GM23338 (cell line): ENCODE measurements around the gene TMEM132D. TPM values are rescaled to one million over a fixed set of nuclear protein-coding genes. Genes with fewer than 3 reads are reported as not detected.

Experiments used
- ATAC-seq: fragments of 200-7000 bp; cut with Tn5 transposase; 3 replicates; pipeline ENCODE4 v1.9.1; 2020
- DNase-seq: peaks from one replicate; pipeline ENCODE4 v3.0.0-alpha.2; 2015; ENCODE audit warnings: low spot score
- H2AFZ ChIP-seq: fragments of 200-600 bp; sonication (generic); 2 replicates; pipeline ENCODE4 v1.8.0; 2016; ENCODE audit warnings: antibody characterized with exemption, mild to moderate bottlenecking, moderate library complexity
- H3F3A ChIP-seq: fragments of 200-600 bp; sonication (generic); replicated peaks from 2 replicates; pipeline ENCODE4 v1.8.0; 2017; ENCODE audit warnings: antibody characterized with exemption, mixed run types, low read depth
- H3K27ac ChIP-seq: fragments of 200-600 bp; sonication (generic); 2 replicates; pipeline ENCODE4 v1.6.1; 2016; ENCODE audit warnings: low read depth
- H3K27me3 ChIP-seq: fragments of 200-600 bp; sonication (generic); 2 replicates; pipeline ENCODE4 v1.8.0; 2016; ENCODE audit warnings: mild to moderate bottlenecking, mixed run types, moderate library complexity; ENCODE audit not compliant: insufficient read depth
- H3K36me3 ChIP-seq: fragments of 200-600 bp; sonication (generic); 2 replicates; pipeline ENCODE4 v1.8.0; 2016; ENCODE audit warnings: mild to moderate bottlenecking; ENCODE audit not compliant: insufficient read depth
- H3K4me1 ChIP-seq: fragments of 200-600 bp; sonication (generic); 2 replicates; pipeline ENCODE4 v1.8.0; 2016; ENCODE audit warnings: mild to moderate bottlenecking, moderate library complexity; ENCODE audit not compliant: insufficient read depth
- H3K4me2 ChIP-seq: fragments of 200-600 bp; sonication (generic); 2 replicates; pipeline ENCODE4 v1.7.1; 2017; ENCODE audit warnings: mixed run types
- H3K4me3 ChIP-seq: fragments of 200-600 bp; sonication (generic); 2 replicates; pipeline ENCODE4 v1.6.1; 2016; ENCODE audit warnings: mixed run types
- H3K79me2 ChIP-seq: fragments of 200-600 bp; sonication (generic); replicated peaks from 2 replicates; pipeline ENCODE4 v1.8.0; 2017; ENCODE audit warnings: mild to moderate bottlenecking; ENCODE audit not compliant: insufficient read depth
- H3K9me2 ChIP-seq: fragments of 200-600 bp; sonication (generic); 2 replicates; pipeline ENCODE4 v1.8.0; 2017; ENCODE audit not compliant: insufficient read depth
- H4K20me1 ChIP-seq: fragments of 200-600 bp; sonication (generic); replicated peaks from 2 replicates; pipeline ENCODE4 v1.8.0; 2017; ENCODE audit warnings: mild to moderate bottlenecking; ENCODE audit not compliant: insufficient read depth
- H3K27ac Mint-ChIP-seq: 2 replicates; pipeline ENCODE4 v1.8.0; 2020; ENCODE audit warnings: inconsistent platforms, mild to moderate bottlenecking, moderate library complexity, mixed read lengths
- H3K27me3 Mint-ChIP-seq: 3 replicates; pipeline ENCODE4 v1.8.0; 2022; ENCODE audit warnings: low read depth, mild to moderate bottlenecking, moderate library complexity, mixed read lengths, inconsistent platforms; ENCODE audit not compliant: insufficient read depth, poor library complexity
- H3K36me3 Mint-ChIP-seq: 3 replicates; pipeline ENCODE4 v1.8.0; 2021; ENCODE audit warnings: low read depth, mild to moderate bottlenecking, inconsistent platforms, moderate library complexity, mixed read lengths
- H3K4me1 Mint-ChIP-seq: 3 replicates; pipeline ENCODE4 v1.8.0; 2020; ENCODE audit warnings: mild to moderate bottlenecking, inconsistent platforms, mixed read lengths
- H3K4me3 Mint-ChIP-seq: 3 replicates; pipeline ENCODE4 v1.8.0; 2021; ENCODE audit warnings: moderate library complexity, mild to moderate bottlenecking, inconsistent platforms, mixed read lengths
- H3K9me3 Mint-ChIP-seq: 3 replicates; pipeline ENCODE4 v1.8.0; 2020; ENCODE audit warnings: moderate library complexity, mild to moderate bottlenecking, inconsistent platforms, mixed read lengths
- CREB1 ChIP-seq: fragments of 250-450 bp; sonication (Bioruptor Pico); IDR thresholded peaks from 2 replicates; pipeline ENCODE4 v1.5.0; 2020; ENCODE audit warnings: low read depth, mild to moderate bottlenecking, moderate library complexity
- CTCF ChIP-seq, 2 experiments: fragments of 200-600 bp in 1 of 2; sonication (generic) in 1 of 2; conservative IDR thresholded peaks; 2 replicates each; pipeline versions ENCODE4 v1.5.1 to v1.6.1; 2016 to 2017; ENCODE audit warnings: antibody characterized with exemption in 2 of 2, low read depth in 2 of 2, mild to moderate bottlenecking in 2 of 2, moderate library complexity in 1 of 2
- ETS1 ChIP-seq: IDR thresholded peaks from 2 replicates; pipeline ENCODE4 v1.6.1; 2016; ENCODE audit warnings: antibody characterized with exemption
- EZH2 ChIP-seq: fragments of 200-600 bp; sonication (generic); IDR thresholded peaks from one replicate; pipeline ENCODE4 v1.8.0; 2017; ENCODE audit warnings: antibody characterized with exemption, mild to moderate bottlenecking, low read depth; ENCODE audit not compliant: unreplicated experiment
- EZH2phosphoT487 ChIP-seq: fragments of 200-600 bp; sonication (generic); IDR thresholded peaks from one replicate; pipeline ENCODE4 v1.8.1; 2018; ENCODE audit warnings: antibody characterized with exemption; ENCODE audit not compliant: unreplicated experiment
- JUNB ChIP-seq: IDR thresholded peaks from one replicate; pipeline ENCODE4 v1.6.1; 2016; ENCODE audit warnings: antibody characterized with exemption; ENCODE audit not compliant: unreplicated experiment
- NANOG ChIP-seq: IDR thresholded peaks from 2 replicates; pipeline ENCODE4 v1.6.1; 2016; ENCODE audit warnings: antibody characterized with exemption, borderline replicate concordance
- POLR2AphosphoS5 ChIP-seq: IDR thresholded peaks from 2 replicates; pipeline ENCODE4 v1.6.1; 2016; ENCODE audit warnings: antibody characterized with exemption, low read depth
- REST ChIP-seq: IDR thresholded peaks from one replicate; pipeline ENCODE4 v1.6.1; 2018; ENCODE audit warnings: antibody characterized with exemption; ENCODE audit not compliant: unreplicated experiment
- STAT1 ChIP-seq: IDR thresholded peaks from one replicate; pipeline ENCODE4 v1.6.1; 2016; ENCODE audit warnings: antibody characterized with exemption; ENCODE audit not compliant: unreplicated experiment
- ZNF114 ChIP-seq: fragments of 250-450 bp; sonication (Bioruptor Pico); IDR thresholded peaks from 2 replicates; pipeline ENCODE4 v1.5.0; 2020; ENCODE audit warnings: mild to moderate bottlenecking, moderate library complexity
- ZNF331 ChIP-seq: fragments of 250-450 bp; sonication (Bioruptor Pico); IDR thresholded peaks from 2 replicates; pipeline ENCODE4 v1.5.0; 2020; ENCODE audit warnings: low read depth, mild to moderate bottlenecking, moderate library complexity
- ZNF462 ChIP-seq: fragments of 250-450 bp; sonication (Bioruptor Pico); IDR thresholded peaks from 2 replicates; pipeline ENCODE4 v1.5.0; 2020; ENCODE audit warnings: mild to moderate bottlenecking, moderate library complexity
- polyA plus RNA-seq: library from polyadenylated mRNA; unstranded; fragments of >200 nt; fragmentation: Nextera tagmentation; extraction: Ambion mirVana; gene quantifications from 2 replicates; pipeline ENCODE4 v1.2.1, GENCODE V29; 2016
- total RNA-seq: library from RNA; depleted of rRNA; stranded (reverse); fragments of >200 nt; shearing (Covaris generic); gene quantifications from 2 replicates; pipeline ENCODE4 v1.2.3, GENCODE V29; 2014

The TMEM132D gene
- total and polyA plus RNA-seq, 2 experiments from 2014 or later = 0.44 to 5.3 TPM

- no peaks in the 10 kb centered on the region for H3F3A ChIP-seq
- DNase-seq (no peak), ATAC-seq (no peak)
- Mint-ChIP-seq H3K9me3 (peaks cover 56% of the 10 kb centered on the region), H3K4me1 (no peaks in the 10 kb centered on the region), H3K27ac (no peak overlapping the region), H3K36me3 (peaks cover 19% of the 10 kb centered on the region), H3K4me3 (no peak overlapping the region), H3K27me3 (no peaks in the 10 kb centered on the region)
- no peaks in the 10 kb centered on the region for H3K36me3 ChIP-seq
- no peak overlapping the region for H3K4me2 ChIP-seq
- no peaks in the 10 kb centered on the region for H3K79me2 ChIP-seq
- no peak overlapping the region for H3K4me3 ChIP-seq
- no peaks in the 10 kb centered on the region for H3K27me3 ChIP-seq
- no peak overlapping the region for H3K27ac ChIP-seq
- H4K20me1 ChIP-seq = no peaks in the 10 kb centered on the region
- H3K4me1 ChIP-seq = no peaks in the 10 kb centered on the region
- TF ChIP-seq ETS1 (no peak), NANOG (no peak), POLR2AphosphoS5 (no peak), EZH2phosphoT487 (no peak), ZNF114 (CRISPR knock-in tag) (no peak), EZH2 (no peak), JUNB (no peak), ZNF462 (CRISPR knock-in tag) (no peak), CTCF (conservative IDR thresholded peaks at IDR 0.05; ENCODE audit: low read depth in 2 of 2) (no peak), CREB1 (CRISPR knock-in tag) (no peak), STAT1 (no peak), REST (no peak), ZNF331 (no peak)
- H3K9me2 ChIP-seq = no peaks in the 10 kb centered on the region
- no peak overlapping the region for H2AFZ ChIP-seq
These were observed 510.4 kb downstream of the TMEM132D start for GRCh38 chr12:129393357-129393937.
